Activated T-helper 17 cell treated with anti-CD3 and anti-CD28 coated beads, Interleukin-2, amount 50 U/mL, for 72 hours (primary cell): ENCODE results near the gene KIF1B. TPM values are rescaled to one million over a fixed set of nuclear protein-coding genes. Genes with fewer than 3 reads are reported as not detected.
A peak's percentile ranks its signal among the peaks of the same experiment; 100 is the strongest.
"Not testable (repeated sequence)": the region's sequence is repeated elsewhere in the genome, so short reads cannot be mapped to it uniquely, and the experiment has no call there.

ENCODE experiments used
- ATAC-seq: fragments of 150-1000 bp; cut with Tn5 transposase; replicated peaks from 2 replicates; pipeline ENCODE4 v1.10.0; 2021; ENCODE audit warnings: mild to moderate bottlenecking, moderate library complexity
- H3K27ac Mint-ChIP-seq: one replicate; pipeline ENCODE4 v1.8.0; 2022; ENCODE audit warnings: mixed read lengths
- H3K27me3 Mint-ChIP-seq: one replicate; pipeline ENCODE4 v1.8.0; 2022; ENCODE audit warnings: mixed read lengths
- H3K36me3 Mint-ChIP-seq: one replicate; pipeline ENCODE4 v1.8.0; 2022; ENCODE audit warnings: low read depth, mild to moderate bottlenecking, mixed read lengths
- H3K4me1 Mint-ChIP-seq: one replicate; pipeline ENCODE4 v1.8.0; 2022; ENCODE audit warnings: mixed read lengths
- H3K4me3 Mint-ChIP-seq: one replicate; pipeline ENCODE4 v1.8.0; 2022; ENCODE audit warnings: mild to moderate bottlenecking, mixed read lengths
- H3K9me3 Mint-ChIP-seq: one replicate; pipeline ENCODE4 v1.8.0; 2022; ENCODE audit warnings: mixed read lengths
- total RNA-seq, 2 donors: library from RNA; stranded (reverse); gene quantifications; one replicate each; pipeline ENCODE4 v1.2.3, GENCODE V29; 2022

The KIF1B gene
- total RNA-seq, 2 donors from 2014 or later, result 13.5 to 17.0 TPM

DNA sequence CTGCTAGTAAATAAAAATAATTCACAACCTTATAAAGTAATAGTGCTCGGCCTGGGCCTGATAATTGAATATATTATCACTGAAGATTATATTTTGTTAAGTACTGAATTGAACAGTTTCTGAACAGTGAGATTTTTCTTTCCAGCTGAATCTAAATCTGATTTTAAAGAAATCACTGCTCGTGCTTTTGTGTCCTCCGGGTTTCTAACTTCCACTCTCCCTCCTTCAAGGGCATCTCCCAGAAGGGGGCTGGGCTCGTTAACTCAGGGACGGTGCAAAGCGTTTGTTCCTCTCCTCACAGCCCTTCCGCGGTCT, 823 bp upstream of the KIF1B start:
- Mint-ChIP-seq H3K4me1 (peaks cover 16% of the 10 kb centered on the region), H3K27me3 (no peaks in the 10 kb centered on the region), H3K4me3 (peak overlapping the region; percentile 90), H3K36me3 (no peaks in the 10 kb centered on the region), H3K9me3 (no peaks in the 10 kb centered on the region), H3K27ac (peak overlapping the region; percentile 86)
- ATAC-seq, result no peak

GRCh38 chr1:10210841-10211804, 753 bp downstream of the KIF1B start:
- no peak for ATAC-seq
- H3K4me1 Mint-ChIP-seq, result peaks cover 19% of the 10 kb centered on the region
- H3K27me3 Mint-ChIP-seq, result no peaks in the 10 kb centered on the region
- no peaks in the 10 kb centered on the region for H3K9me3 Mint-ChIP-seq
- H3K36me3 Mint-ChIP-seq, result no peaks in the 10 kb centered on the region
- peak overlapping the region; percentile 66 for H3K4me3 Mint-ChIP-seq
- H3K27ac Mint-ChIP-seq, result peak overlapping the region; percentile 70

- peak overlapping the region; percentile 70 for H3K27ac Mint-ChIP-seq
- no peaks in the 10 kb centered on the region for H3K9me3 Mint-ChIP-seq
- no peaks in the 10 kb centered on the region for H3K36me3 Mint-ChIP-seq
- no peak for ATAC-seq
- peaks cover 26% of the 10 kb centered on the region for H3K4me1 Mint-ChIP-seq
- H3K4me3 Mint-ChIP-seq, result peak overlapping the region; percentile 66
- H3K27me3 Mint-ChIP-seq, result no peaks in the 10 kb centered on the region
Observed at GRCh38 chr1:10211805-10212410, 1.5 kb downstream of the KIF1B start.

GRCh38 chr1:10212476-10212875, 2.1 kb downstream of the KIF1B start:
- H3K4me1 Mint-ChIP-seq, result peaks cover 27% of the 10 kb centered on the region
- H3K27ac Mint-ChIP-seq, result peak overlapping the region; percentile 70
- ATAC-seq, result no peak
- H3K36me3 Mint-ChIP-seq, result no peaks in the 10 kb centered on the region
- H3K4me3 Mint-ChIP-seq, result peak overlapping the region; percentile 66
- no peaks in the 10 kb centered on the region for H3K27me3 Mint-ChIP-seq
- no peaks in the 10 kb centered on the region for H3K9me3 Mint-ChIP-seq

DNA sequence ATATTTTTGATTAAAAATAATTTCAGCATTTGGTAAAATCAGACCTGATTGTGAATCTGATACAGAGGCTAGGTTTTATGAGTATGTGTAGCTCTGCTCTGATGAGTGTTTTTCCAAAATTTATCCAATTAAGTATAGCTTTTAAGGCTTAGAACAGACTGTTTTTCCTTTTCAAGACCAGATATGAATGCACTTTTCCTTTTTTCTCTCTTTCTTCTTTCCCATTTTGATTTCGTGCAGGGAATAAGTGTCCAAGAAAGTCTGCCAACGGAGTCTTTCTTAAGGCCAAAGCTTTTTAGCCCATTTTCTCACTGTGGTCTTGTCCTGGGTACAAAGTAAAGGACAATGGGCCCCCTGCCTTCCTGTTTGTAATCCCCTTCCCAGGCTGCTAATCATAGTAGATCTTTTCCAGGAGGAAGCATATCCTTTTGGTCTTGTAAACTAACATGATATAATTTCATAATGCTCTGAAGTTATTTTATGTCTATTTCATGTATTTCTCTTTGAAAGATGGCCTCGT, 2.9 kb downstream of the KIF1B start:
- no peak overlapping the region for H3K27ac Mint-ChIP-seq
- no peaks in the 10 kb centered on the region for H3K27me3 Mint-ChIP-seq
- no peak overlapping the region for H3K4me3 Mint-ChIP-seq
- H3K9me3 Mint-ChIP-seq, result no peaks in the 10 kb centered on the region
- H3K36me3 Mint-ChIP-seq, result no peaks in the 10 kb centered on the region
- no peak for ATAC-seq
- H3K4me1 Mint-ChIP-seq, result peaks cover 35% of the 10 kb centered on the region

DNA sequence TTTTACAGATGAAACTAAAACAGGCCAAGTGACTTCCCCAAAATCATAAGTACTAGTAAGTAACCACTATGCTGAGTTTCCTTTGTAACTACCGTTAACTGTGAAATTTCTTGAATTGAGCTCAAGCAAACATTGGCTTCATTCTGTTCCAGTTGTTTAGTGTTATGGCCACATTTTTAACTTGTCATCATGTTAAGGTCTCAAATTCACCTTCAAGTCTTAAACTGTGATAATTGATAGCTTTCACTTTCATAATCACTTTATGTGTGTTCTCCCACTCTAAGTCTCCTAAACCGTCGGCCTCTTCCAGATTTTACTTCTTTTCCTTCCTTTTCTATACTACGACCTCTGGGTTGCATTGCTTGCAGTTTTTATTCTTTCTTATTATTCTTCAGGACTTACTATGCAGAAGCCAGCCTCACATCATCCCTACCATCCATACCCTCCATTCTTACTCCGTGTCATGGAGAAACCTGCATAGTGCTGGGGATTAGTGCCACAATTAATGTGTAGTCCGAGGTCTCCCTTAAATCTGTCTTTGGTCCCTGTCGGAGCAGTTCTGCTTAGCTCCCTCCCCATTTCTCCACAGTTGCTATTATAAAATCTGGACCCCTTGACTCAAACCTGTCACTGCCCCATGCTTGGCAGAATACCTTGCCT, 5.8 kb downstream of the KIF1B start:
- Mint-ChIP-seq H3K4me3 (peak overlapping the region; percentile 76), H3K27ac (peak overlapping the region; percentile 85), H3K9me3 (no peaks in the 10 kb centered on the region), H3K27me3 (no peaks in the 10 kb centered on the region), H3K4me1 (peaks cover 37% of the 10 kb centered on the region), H3K36me3 (no peaks in the 10 kb centered on the region)
- ATAC-seq, result peak; percentile 39

DNA sequence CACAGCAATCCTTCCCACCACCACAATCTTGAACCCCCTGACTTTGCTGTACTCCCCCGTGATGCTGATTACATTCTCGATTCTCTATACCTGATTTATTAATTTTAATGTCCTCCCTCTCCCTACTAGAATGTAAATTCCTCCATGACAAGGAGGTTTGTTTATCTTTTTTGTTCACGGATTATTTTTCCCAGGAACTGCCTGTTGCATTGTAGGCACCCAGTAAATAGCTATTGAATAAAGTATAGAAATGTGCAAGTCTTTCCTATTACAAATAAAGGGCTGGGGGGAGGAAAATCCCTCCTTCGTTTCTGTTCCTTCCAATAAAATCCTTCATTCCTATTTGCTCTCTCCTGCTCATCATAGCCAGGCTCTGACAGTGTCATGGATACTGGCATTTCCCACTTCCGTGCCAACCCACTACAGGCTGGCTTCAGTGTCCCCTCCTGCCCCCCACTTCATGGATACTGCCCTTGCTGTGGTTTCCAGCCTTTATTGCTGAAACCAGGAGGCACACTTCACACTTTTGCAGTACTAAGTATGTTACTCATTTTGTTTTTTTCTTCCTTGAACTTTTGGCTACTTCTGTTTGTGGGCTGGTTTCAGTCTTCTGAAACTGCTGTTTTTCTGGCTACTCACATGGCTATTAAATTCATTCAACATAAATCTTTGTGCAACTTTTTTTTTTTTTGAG, 7.5 kb downstream of the KIF1B start:
- Mint-ChIP-seq H3K27ac (peak overlapping the region; percentile 59), H3K9me3 (no peaks in the 10 kb centered on the region), H3K4me3 (peak overlapping the region; percentile 76), H3K27me3 (no peaks in the 10 kb centered on the region), H3K4me1 (peaks cover 27% of the 10 kb centered on the region), H3K36me3 (no peaks in the 10 kb centered on the region)
- ATAC-seq, result peak; percentile 72

DNA sequence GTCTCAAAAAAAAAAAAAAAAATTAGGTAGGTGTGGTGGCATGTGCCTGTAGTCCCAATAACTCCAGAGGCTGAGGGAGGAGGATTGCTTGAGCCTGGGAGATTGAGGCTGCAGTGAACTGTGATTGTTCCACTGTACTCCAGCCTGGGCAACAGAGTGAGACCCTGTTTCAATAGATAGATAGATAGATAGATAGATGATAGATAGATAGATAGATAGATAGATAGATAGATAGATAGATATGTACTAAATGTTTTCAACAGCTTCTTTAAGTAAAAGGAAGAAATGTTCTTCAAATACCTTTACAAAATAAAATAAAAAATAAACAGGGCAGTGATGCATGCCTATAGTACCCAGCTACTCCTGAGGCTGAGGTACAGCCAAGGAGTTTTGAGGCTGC, 9.8 kb downstream of the KIF1B start:
- no peaks in the 10 kb centered on the region for H3K27me3 Mint-ChIP-seq
- H3K4me3 Mint-ChIP-seq, result no peak overlapping the region
- no peaks in the 10 kb centered on the region for H3K9me3 Mint-ChIP-seq
- peaks cover 21% of the 10 kb centered on the region for H3K4me1 Mint-ChIP-seq
- H3K27ac Mint-ChIP-seq, result no peak overlapping the region
- no peaks in the 10 kb centered on the region for H3K36me3 Mint-ChIP-seq
- ATAC-seq, result no peak

DNA sequence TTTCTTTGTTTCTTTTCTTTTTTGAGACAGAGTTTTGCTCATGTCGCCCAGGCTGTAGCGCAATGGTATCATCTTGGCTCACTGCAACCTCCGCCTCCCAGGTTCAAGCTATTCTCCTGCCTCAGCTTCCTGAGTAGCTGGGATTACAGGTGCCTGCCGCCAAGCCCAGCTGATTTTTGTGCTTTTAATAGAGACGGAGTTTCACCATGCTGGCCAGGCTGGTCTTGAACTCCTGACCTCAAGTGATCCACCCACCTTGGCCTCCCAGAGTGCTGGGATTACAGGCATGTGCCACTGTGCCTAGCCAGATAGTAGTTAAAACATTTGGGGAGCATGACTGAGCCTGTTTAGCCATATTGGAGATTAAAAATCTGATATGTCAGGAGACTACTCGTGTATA, 10.3 kb downstream of the KIF1B start:
- ATAC-seq, H3K9me3 Mint-ChIP-seq, H3K27me3 Mint-ChIP-seq, H3K27ac Mint-ChIP-seq, H3K4me3 Mint-ChIP-seq, H3K36me3 Mint-ChIP-seq: not testable (repeated sequence)
- peaks cover 26% of the 10 kb centered on the region for H3K4me1 Mint-ChIP-seq

DNA sequence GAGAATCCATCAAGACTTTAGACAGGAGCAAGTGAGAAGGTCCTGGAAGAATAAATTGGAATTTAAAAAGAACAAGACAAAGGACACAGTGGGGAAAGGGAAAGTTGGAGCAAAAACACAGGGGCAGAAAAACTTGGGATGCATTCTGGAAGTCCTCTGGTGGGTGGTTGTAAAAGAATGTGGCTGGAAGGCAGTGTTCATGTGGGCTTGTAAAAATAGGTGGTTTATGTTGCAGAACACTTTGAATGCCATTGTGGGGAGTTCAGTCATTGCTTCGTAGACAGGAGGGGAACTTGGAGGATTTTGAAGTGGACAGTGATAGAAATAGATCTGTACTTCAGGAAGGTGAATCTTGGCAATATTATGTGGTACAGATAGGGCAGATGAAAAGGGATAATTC, 15.2 kb downstream of the KIF1B start:
- Mint-ChIP-seq H3K9me3 (no peaks in the 10 kb centered on the region), H3K4me1 (peaks cover 11% of the 10 kb centered on the region), H3K27me3 (no peaks in the 10 kb centered on the region), H3K36me3 (no peaks in the 10 kb centered on the region), H3K4me3 (no peak overlapping the region), H3K27ac (peak overlapping the region; percentile 14)
- no peak for ATAC-seq

GRCh38 chr1:10228528-10228927, 18.2 kb downstream of the KIF1B start:
- no peaks in the 10 kb centered on the region for H3K9me3 Mint-ChIP-seq
- no peak for ATAC-seq
- no peaks in the 10 kb centered on the region for H3K27me3 Mint-ChIP-seq
- H3K4me1 Mint-ChIP-seq, result peaks cover 11% of the 10 kb centered on the region
- no peak overlapping the region for H3K27ac Mint-ChIP-seq
- no peak overlapping the region for H3K4me3 Mint-ChIP-seq
- H3K36me3 Mint-ChIP-seq, result no peaks in the 10 kb centered on the region

DNA sequence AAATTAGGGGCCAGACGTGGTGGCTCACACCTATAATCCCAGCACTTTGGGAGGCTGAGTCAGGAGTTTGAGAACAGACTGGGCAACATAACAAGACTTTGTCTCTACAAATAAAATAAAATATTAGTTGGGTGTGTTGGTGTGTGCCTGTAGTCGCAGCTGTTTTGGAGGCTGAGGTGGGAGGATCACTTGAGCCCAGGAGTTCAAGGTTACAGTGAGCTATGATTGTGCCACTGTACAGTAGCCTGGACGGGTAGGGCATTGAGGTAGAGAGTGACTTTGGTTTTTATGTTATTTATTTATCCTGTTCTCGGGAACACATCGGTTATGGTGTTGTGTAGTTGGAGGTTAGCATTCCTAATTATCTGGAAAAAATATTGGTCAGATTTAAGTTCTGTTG, 19.5 kb downstream of the KIF1B start:
- no peak for ATAC-seq
- H3K4me1 Mint-ChIP-seq, result peaks cover 11% of the 10 kb centered on the region
- H3K9me3 Mint-ChIP-seq, result no peaks in the 10 kb centered on the region
- H3K27me3 Mint-ChIP-seq, result no peaks in the 10 kb centered on the region
- H3K36me3 Mint-ChIP-seq, result no peaks in the 10 kb centered on the region
- no peak overlapping the region for H3K27ac Mint-ChIP-seq
- no peak overlapping the region for H3K4me3 Mint-ChIP-seq

DNA sequence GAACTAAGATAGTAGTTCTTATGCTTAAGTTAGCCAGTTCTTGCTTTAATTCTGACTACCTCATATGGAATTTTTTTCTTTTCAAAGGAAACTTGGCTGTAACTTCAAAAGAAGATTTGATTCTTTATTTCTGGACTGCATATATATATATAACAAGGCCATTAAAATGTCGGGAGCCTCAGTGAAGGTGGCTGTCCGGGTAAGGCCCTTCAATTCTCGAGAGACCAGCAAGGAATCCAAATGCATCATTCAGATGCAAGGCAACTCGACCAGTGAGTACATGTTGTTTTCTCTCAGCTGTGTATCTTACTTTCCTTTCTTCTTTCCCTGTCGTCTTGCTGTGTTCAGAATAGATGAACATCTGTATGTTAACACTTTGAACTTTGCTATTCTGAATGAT, 21.8 kb downstream of the KIF1B start:
- peaks cover 8% of the 10 kb centered on the region for H3K4me1 Mint-ChIP-seq
- H3K9me3 Mint-ChIP-seq, result no peaks in the 10 kb centered on the region
- H3K27me3 Mint-ChIP-seq, result no peaks in the 10 kb centered on the region
- H3K27ac Mint-ChIP-seq, result no peak overlapping the region
- H3K4me3 Mint-ChIP-seq, result no peak overlapping the region
- ATAC-seq, result no peak
- H3K36me3 Mint-ChIP-seq, result no peaks in the 10 kb centered on the region

GRCh38 chr1:10236405-10237156, 26.2 kb downstream of the KIF1B start:
- Mint-ChIP-seq H3K4me1 (peaks cover 8% of the 10 kb centered on the region), H3K36me3 (no peaks in the 10 kb centered on the region), H3K27me3 (no peaks in the 10 kb centered on the region), H3K27ac (peak overlapping the region; percentile 5), H3K4me3 (peak overlapping the region; percentile 7), H3K9me3 (no peaks in the 10 kb centered on the region)
- peak; percentile 69 for ATAC-seq
